HL-60 (cell line): ENCODE results near the gene SBNO2.

Experiments
- DNase-seq, 2 experiments: peaks; one replicate each; pipeline ENCODE4 v3.0.0-alpha.2; 2010 to 2020; ENCODE audit warnings: low read depth in 1 of 2, low spot score in 1 of 2
- H3K27ac ChIP-seq: fragments of 250-450 bp; sonication (Bioruptor Pico); replicated peaks from 2 replicates; pipeline ENCODE4 v1.5.1; 2020; ENCODE audit warnings: mild to moderate bottlenecking, moderate library complexity
- H3K27me3 ChIP-seq: fragments of 250-450 bp; sonication (Bioruptor Pico); 2 replicates; pipeline ENCODE4 v1.5.1; 2021; ENCODE audit warnings: mild to moderate bottlenecking, moderate library complexity; ENCODE audit not compliant: insufficient read depth, poor library complexity, severe bottlenecking
- H3K4me3 ChIP-seq: replicated peaks from 2 replicates; pipeline ENCODE4 v1.5.1; 2011; ENCODE audit warnings: mild to moderate bottlenecking, control low read depth, low read length; ENCODE audit not compliant: insufficient read depth
- CTCF ChIP-seq: IDR thresholded peaks from one replicate; pipeline ENCODE4 v1.5.1; 2011; ENCODE audit warnings: low read length, control low read depth, inconsistent platforms; ENCODE audit not compliant: insufficient read depth
- GABPA ChIP-seq: IDR thresholded peaks from 2 replicates; pipeline ENCODE4 v1.6.1; 2012; ENCODE audit warnings: low read depth
- POLR2AphosphoS5 ChIP-seq: IDR thresholded peaks from 2 replicates; pipeline ENCODE4 v1.6.1; 2012; ENCODE audit warnings: low read depth
- SPI1 ChIP-seq: IDR thresholded peaks from 2 replicates; pipeline ENCODE4 v1.6.1; 2012; ENCODE audit warnings: low read depth, mild to moderate bottlenecking, borderline replicate concordance
- TF ChIP-seq, protein P1 (sequence below): IDR thresholded peaks from 2 replicates; pipeline ENCODE4 v1.6.1; 2012; ENCODE audit warnings: low read depth; ENCODE audit not compliant: insufficient replicate concordance

SBNO2 gene

DNA sequence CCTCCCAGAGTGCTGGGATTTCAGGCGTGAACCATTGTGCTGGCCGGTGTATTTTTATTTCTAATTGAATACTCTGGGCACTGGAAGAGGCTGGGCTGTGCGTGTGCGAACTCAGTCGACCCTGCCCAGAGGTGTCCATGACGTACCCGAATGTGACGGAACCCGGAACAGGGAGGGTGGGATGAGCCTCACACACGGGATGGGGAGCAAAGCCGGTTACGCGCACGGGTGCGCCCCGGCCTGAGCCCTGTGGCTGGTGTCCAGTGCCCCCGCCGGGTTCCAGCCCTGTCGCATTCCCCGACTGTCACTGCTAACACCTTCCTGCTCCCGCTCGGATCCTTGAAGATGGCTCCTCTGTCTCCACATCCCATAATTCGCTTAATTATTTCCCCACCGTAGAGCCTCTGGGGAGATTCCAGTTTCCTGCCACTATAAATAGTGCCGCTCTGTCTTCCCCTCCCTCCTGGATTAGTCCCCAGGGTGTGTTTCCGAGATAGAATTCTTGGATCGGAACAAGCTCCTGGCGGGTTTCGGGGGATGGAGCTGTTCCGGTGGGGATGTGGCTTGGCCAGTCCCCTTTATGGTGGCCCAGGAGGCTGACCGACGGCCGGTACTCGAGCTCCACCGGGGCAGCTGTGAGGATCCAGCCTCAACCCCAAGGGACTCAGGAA is 22.0 kb downstream of the SBNO2 start:
- Histone ChIP-seq H3K4me3 (no peak overlapping the region), H3K27ac (no peak overlapping the region), H3K27me3 (no peaks in the 10 kb centered on the region)
- DNase-seq, result no peak
- TF ChIP-seq CTCF (no peak), SPI1 (no peak), GABPA (no peak), POLR2AphosphoS5 (no peak)
- TF ChIP-seq, protein P1, sequence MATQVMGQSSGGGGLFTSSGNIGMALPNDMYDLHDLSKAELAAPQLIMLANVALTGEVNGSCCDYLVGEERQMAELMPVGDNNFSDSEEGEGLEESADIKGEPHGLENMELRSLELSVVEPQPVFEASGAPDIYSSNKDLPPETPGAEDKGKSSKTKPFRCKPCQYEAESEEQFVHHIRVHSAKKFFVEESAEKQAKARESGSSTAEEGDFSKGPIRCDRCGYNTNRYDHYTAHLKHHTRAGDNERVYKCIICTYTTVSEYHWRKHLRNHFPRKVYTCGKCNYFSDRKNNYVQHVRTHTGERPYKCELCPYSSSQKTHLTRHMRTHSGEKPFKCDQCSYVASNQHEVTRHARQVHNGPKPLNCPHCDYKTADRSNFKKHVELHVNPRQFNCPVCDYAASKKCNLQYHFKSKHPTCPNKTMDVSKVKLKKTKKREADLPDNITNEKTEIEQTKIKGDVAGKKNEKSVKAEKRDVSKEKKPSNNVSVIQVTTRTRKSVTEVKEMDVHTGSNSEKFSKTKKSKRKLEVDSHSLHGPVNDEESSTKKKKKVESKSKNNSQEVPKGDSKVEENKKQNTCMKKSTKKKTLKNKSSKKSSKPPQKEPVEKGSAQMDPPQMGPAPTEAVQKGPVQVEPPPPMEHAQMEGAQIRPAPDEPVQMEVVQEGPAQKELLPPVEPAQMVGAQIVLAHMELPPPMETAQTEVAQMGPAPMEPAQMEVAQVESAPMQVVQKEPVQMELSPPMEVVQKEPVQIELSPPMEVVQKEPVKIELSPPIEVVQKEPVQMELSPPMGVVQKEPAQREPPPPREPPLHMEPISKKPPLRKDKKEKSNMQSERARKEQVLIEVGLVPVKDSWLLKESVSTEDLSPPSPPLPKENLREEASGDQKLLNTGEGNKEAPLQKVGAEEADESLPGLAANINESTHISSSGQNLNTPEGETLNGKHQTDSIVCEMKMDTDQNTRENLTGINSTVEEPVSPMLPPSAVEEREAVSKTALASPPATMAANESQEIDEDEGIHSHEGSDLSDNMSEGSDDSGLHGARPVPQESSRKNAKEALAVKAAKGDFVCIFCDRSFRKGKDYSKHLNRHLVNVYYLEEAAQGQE, result no peak

GRCh38 chr19:1151037-1151724 is 22.9 kb downstream of the SBNO2 start:
- Histone ChIP-seq H3K27me3 (no peaks in the 10 kb centered on the region), H3K4me3 (no peak overlapping the region), H3K27ac (no peak overlapping the region)
- DNase-seq, result no peak
- TF ChIP-seq, protein P1, result no peak
- TF ChIP-seq CTCF (no peak), GABPA (no peak), SPI1 (no peak), POLR2AphosphoS5 (no peak)

DNA sequence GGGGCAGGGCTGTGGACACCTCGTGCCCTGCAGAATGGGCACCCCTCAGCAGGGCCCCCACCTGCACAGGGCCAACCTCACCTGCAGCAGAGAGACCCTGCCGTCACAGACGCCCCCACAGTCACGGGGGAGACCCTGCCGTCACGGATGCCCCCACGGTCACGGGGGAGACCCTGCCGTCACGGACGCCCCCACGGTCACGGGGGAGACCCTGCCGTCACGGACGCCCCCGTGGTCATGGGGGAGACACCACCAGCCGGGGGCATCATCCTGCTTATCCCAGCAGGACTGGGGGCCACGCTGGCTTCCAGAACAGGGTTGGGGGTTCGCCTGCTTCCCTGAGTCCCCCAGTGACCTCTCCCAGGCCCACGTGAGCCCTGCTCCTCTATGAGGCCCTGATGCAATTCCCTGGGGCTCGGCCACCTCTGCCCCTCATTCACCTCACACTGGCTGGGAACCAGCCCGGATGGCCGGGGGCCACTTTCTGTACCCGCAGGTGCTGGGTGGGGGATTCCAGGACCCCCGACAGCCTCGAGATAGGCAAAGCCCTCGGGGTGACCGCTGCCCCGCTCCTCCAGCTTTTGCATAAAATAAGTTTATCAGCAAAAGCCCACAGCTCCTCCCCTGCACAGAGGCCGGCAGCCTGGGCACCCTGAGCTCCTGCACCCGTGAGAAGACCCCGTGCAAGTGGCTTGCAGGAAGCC is 23.6 kb downstream of the SBNO2 start:
- H3K27ac ChIP-seq, result no peak overlapping the region
- TF ChIP-seq, protein P1, result no peak
- TF ChIP-seq CTCF (no peak), POLR2AphosphoS5 (no peak), GABPA (no peak), SPI1 (no peak)
- H3K4me3 ChIP-seq, result no peak overlapping the region
- no peaks in the 10 kb centered on the region for H3K27me3 ChIP-seq
- no peak for DNase-seq
